HepG2 (cell line): ENCODE data around the gene UTF1. TPM values are rescaled to one million over a fixed set of nuclear protein-coding genes. Genes with fewer than 3 reads are reported as not detected.

Source experiments
- ATAC-seq: fragments of 200-7000 bp; cut with Tn5 transposase; 3 replicates; pipeline ENCODE4 v1.9.1; 2020; ENCODE audit warnings: mild to moderate bottlenecking, moderate library complexity
- BruUV-seq: library from RNA; stranded (reverse); fragments of 400-500 nt; replicated peaks from 2 replicates; lab custom pipeline; 2021; lab: Mats Ljungman, UMichigan
- CTCF ChIA-PET: fragments of 300-600 bp; formaldehyde crosslinking; extraction: SDS; loops from one replicate; lab custom pipeline; 2021; ENCODE audit warnings: low total read pairs, inconsistent platforms, low intra/inter-chr PET ratio; lab: Yijun Ruan, JAX
- POLR2A ChIA-PET: fragments of 350-600 bp; sonication (Branson Sonifier 250); formaldehyde crosslinking; loops from one replicate; lab custom pipeline; 2020; ENCODE audit warnings: antibody characterized with exemption, inconsistent platforms; lab: Yijun Ruan, JAX
- DNase-seq: peaks from one replicate; pipeline ENCODE4 v3.0.0-alpha.2; 2015; ENCODE audit warnings: low spot score
- FAIRE-seq: peaks from 3 replicates; lab custom pipeline; 2011; peaks lifted over from hg19 to GRCh38; lab: Jason Lieb, UNC
- H2AFZ ChIP-seq: one replicate; pipeline ENCODE4 v1.6.1; 2011; ENCODE audit warnings: low read length, inconsistent platforms
- H3K27ac ChIP-seq: fragments of 300-600 bp; 3 replicates; pipeline ENCODE4 v1.8.0; 2011; ENCODE audit warnings: mixed run types, mild to moderate bottlenecking, mixed read lengths, low read length, inconsistent platforms; ENCODE audit not compliant: insufficient read depth; ENCODE audit errors: extremely low read length
- H3K27me3 ChIP-seq, 2 experiments: fragments of 200-600 bp in 1 of 2; 2 replicates in 1 of 2; 3 replicates in 1 of 2; pipeline versions ENCODE4 v1.6.0 to v1.8.0; 2011; ENCODE audit warnings: low read length in 2 of 2, mild to moderate bottlenecking in 2 of 2, moderate library complexity in 2 of 2, inconsistent platforms in 1 of 2; ENCODE audit not compliant: insufficient read depth in 2 of 2, control insufficient read depth in 1 of 2
- H3K36me3 ChIP-seq, 2 experiments: fragments of 200-600 bp in 1 of 2; replicated peaks in 1 of 2; 2 replicates in 1 of 2; 3 replicates in 1 of 2; pipeline versions ENCODE4 v1.5.1 to v1.8.0; 2011; ENCODE audit warnings: low read length in 2 of 2, inconsistent platforms in 1 of 2; ENCODE audit not compliant: insufficient read depth in 2 of 2, control insufficient read depth in 1 of 2
- H3K4me1 ChIP-seq: 2 replicates; pipeline ENCODE4 v1.5.1; 2012; ENCODE audit warnings: low read length, inconsistent platforms; ENCODE audit not compliant: insufficient read depth
- H3K4me2 ChIP-seq: 2 replicates; pipeline ENCODE4 v1.6.0; 2011; ENCODE audit warnings: low read depth, low read length, inconsistent platforms
- H3K4me3 ChIP-seq, 3 experiments: fragments of 200-600 bp in 1 of 3; sonication (generic), shearing (Covaris generic) in 1 of 3; replicated peaks in 1 of 3; 2 replicates each; pipeline ENCODE4 v1.5.1; 2011 to 2016; ENCODE audit warnings: low read length in 3 of 3, inconsistent platforms in 2 of 3, low read depth in 2 of 3, mild to moderate bottlenecking in 2 of 3, control low read depth in 1 of 3, mixed read lengths in 1 of 3; ENCODE audit not compliant: insufficient read depth in 1 of 3
- H3K79me2 ChIP-seq: one replicate; pipeline ENCODE4 v1.6.1; 2011; ENCODE audit warnings: low read length, inconsistent platforms; ENCODE audit not compliant: insufficient read depth
- H3K9ac ChIP-seq: 2 replicates; pipeline ENCODE4 v1.6.0; 2011; ENCODE audit warnings: mild to moderate bottlenecking, low read depth, low read length, inconsistent platforms; ENCODE audit not compliant: insufficient read depth
- H3K9me3 ChIP-seq: 2 replicates; pipeline ENCODE4 v1.5.1; 2012; ENCODE audit warnings: mild to moderate bottlenecking, low read length
- H4K20me1 ChIP-seq: 2 replicates; pipeline ENCODE4 v1.6.0; 2011; ENCODE audit warnings: inconsistent platforms, mild to moderate bottlenecking, low read length, moderate library complexity; ENCODE audit not compliant: insufficient read depth
- KAT8 ChIP-seq: IDR thresholded peaks from 2 replicates; pipeline ENCODE4 v1.6.1; 2016; ENCODE audit warnings: missing genetic modification reagents, missing compliant biosample characterization
- PAWR ChIP-seq: sonication (generic); formaldehyde crosslinking; IDR thresholded peaks from 2 replicates; pipeline ENCODE4 v1.4.0; 2020; ENCODE audit warnings: missing genetic modification reagents, mild to moderate bottlenecking, borderline replicate concordance
- PAXIP1 ChIP-seq: sonication (generic); formaldehyde crosslinking; conservative IDR thresholded peaks from 2 replicates; pipeline ENCODE4 v1.4.0; 2020; ENCODE audit warnings: mild to moderate bottlenecking, missing genetic modification reagents, moderate library complexity
- TERF1 ChIP-seq: sonication (generic); formaldehyde crosslinking; IDR thresholded peaks from 2 replicates; pipeline ENCODE4 v1.8.0; 2022; ENCODE audit warnings: mild to moderate bottlenecking, missing genetic modification reagents, moderate library complexity
- THYN1 ChIP-seq: sonication (generic); formaldehyde crosslinking; IDR thresholded peaks from 2 replicates; pipeline ENCODE4 v1.8.1; 2023; ENCODE audit warnings: low read depth, mild to moderate bottlenecking, moderate library complexity, missing genetic modification reagents, borderline replicate concordance
- ZFYVE20 ChIP-seq: sonication (generic); formaldehyde crosslinking; IDR thresholded peaks from 2 replicates; pipeline ENCODE4 v1.8.0; 2023; ENCODE audit warnings: low read depth, mild to moderate bottlenecking, moderate library complexity, missing genetic modification reagents, borderline replicate concordance
- ZNF737 ChIP-seq: sonication (generic); formaldehyde crosslinking; IDR thresholded peaks from 2 replicates; pipeline ENCODE4 v1.5.0; 2020; ENCODE audit warnings: missing genetic modification reagents, mild to moderate bottlenecking, borderline replicate concordance
- WGBS: methylation state at CpG from one replicate; pipeline ENCODE4 v1.1.6; 2017; ENCODE audit warnings: low lambda C conversion rate; 5-methylcytosine and 5-hydroxymethylcytosine counted together
- in situ Hi-C: cut with HindIII; loops from 2 replicates; pipeline ENCODE4 v1.10.0; 2017; ENCODE audit warnings: low pct_unique_long_range_greater_than_20kb; ENCODE audit not compliant: extremely low pct_ligation_motif_present
- intact Hi-C: fragments of 100-400 bp; cut with micrococcal nuclease; formaldehyde crosslinking; loops from one replicate; pipeline ENCODE4 v1.10.0; 2022; ENCODE audit not compliant: unreplicated experiment
- polyA plus RNA-seq, 8 experiments: library from polyadenylated mRNA; depleted of rRNA in 3 of 8; stranded (reverse) in 7 of 8; unstranded in 1 of 8; fragments of >200 nt; fragmentation: Illumina TruSeq in 4 of 8; extraction: Trizol in 4 of 8; gene quantifications; 2 replicates each; pipeline versions ENCODE4 v1.2.1 to v1.2.3, GENCODE V29; 2011 to 2016; ENCODE audit warnings: low read depth in 4 of 8, missing spikeins in 1 of 8, mixed read lengths in 1 of 8; ENCODE audit not compliant: insufficient read depth in 1 of 8
- total RNA-seq, 5 experiments: library from RNA; depleted of rRNA; stranded (reverse); fragments of >200 nt; fragmentation: Illumina TruSeq; extraction: Trizol; gene quantifications; 2 replicates each; pipeline ENCODE4 v1.2.3, GENCODE V29; 2016; ENCODE audit warnings: low read depth in 1 of 5

UTF1 gene
- total and polyA plus RNA-seq, 2 of the 13 experiments (the other 11 are each of a cell fraction or from before 2014, with no cell fraction given): not detected

- TF ChIP-seq ZNF737 (CRISPR knock-in tag) (no peak), PAWR (CRISPR knock-in tag) (no peak), PAXIP1 (CRISPR knock-in tag) (no peak), KAT8 (CRISPR knock-in tag) (no peak), TERF1 (CRISPR knock-in tag) (no peak), THYN1 (CRISPR knock-in tag) (no peak), ZFYVE20 (CRISPR knock-in tag) (no peak)
- ChIA-PET CTCF (no interaction called here), POLR2A (no interaction called here)
- Histone ChIP-seq H3K9me3 (no peaks in the 10 kb centered on the region), H3K4me1 (peaks cover 15% of the 10 kb centered on the region), H3K27ac (no peak overlapping the region), H4K20me1 (no peaks in the 10 kb centered on the region), H3K79me2 (no peaks in the 10 kb centered on the region), H3K4me2 (no peak overlapping the region), H3K4me3 (no peak overlapping the region), H2AFZ (no peak overlapping the region), H3K36me3 (no peaks in the 10 kb centered on the region), H3K9ac (no peak overlapping the region), H3K27me3 (peaks cover 26 to 76% of the 10 kb centered on the region in 2 experiments)
- no TSS peak for BruUV-seq
- WGBS: 6% methylated on average over 8 of the region's 28 CpGs
- ATAC-seq: no peak
- intact Hi-C loops: no loop called here
- DNase-seq: no peak
- in situ Hi-C loops: no loop called here
- FAIRE-seq: no peak
These were observed 21.6 kb downstream of the UTF1 start for GRCh38 chr10:133251388-133252222.
